RPMI7951 (cell line): ENCODE data around the gene TXNRD2. TPM values are rescaled to one million over a fixed set of nuclear protein-coding genes. Genes with fewer than 3 reads are reported as not detected.

Experiments used
- DNase-seq: peaks from one replicate; pipeline ENCODE4 v3.0.0-alpha.2; 2012; ENCODE audit warnings: low read depth
- total RNA-seq: library from RNA; depleted of rRNA; stranded (reverse); fragments of >200 nt; shearing (Covaris generic); gene quantifications from 2 replicates; pipeline ENCODE4 v1.2.3, GENCODE V29; 2014

TXNRD2 gene
- total RNA-seq, 1 experiment from 2014 or later, result 24.9 TPM

DNA sequence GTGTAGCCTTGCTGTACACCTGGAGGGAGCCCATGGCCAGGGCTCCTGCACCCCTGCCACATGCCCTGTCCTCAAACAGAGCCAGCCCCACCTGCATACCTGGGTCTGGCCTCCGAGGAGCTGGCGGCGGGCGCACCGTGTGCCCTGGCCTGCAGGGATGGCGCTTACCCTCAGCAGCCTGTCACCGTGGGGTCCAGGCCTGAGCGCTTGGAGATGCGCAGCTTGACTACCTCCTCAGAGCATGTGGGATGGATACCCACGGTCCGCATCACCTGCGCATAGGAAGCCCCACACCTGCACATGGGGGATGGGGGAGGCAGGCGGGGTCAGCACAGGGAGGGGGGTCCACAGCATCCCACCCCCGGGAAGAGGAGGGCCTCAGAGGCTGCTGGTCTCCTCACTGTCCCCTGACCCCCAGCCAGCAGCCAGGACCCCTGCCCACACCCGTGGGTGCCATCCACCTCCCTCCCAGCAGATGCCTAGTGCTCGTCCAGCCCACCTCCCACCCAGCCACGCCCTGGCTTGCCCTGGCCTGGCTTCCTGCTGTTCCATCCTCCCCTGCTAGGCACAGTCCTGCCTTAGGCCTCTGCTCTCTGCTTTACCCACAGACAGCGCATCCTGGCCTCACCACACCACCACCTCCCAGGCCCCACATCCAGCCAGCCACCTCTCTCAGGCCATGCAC is 64.5 kb downstream of the TXNRD2 start:
- DNase-seq, result no peak

DNA sequence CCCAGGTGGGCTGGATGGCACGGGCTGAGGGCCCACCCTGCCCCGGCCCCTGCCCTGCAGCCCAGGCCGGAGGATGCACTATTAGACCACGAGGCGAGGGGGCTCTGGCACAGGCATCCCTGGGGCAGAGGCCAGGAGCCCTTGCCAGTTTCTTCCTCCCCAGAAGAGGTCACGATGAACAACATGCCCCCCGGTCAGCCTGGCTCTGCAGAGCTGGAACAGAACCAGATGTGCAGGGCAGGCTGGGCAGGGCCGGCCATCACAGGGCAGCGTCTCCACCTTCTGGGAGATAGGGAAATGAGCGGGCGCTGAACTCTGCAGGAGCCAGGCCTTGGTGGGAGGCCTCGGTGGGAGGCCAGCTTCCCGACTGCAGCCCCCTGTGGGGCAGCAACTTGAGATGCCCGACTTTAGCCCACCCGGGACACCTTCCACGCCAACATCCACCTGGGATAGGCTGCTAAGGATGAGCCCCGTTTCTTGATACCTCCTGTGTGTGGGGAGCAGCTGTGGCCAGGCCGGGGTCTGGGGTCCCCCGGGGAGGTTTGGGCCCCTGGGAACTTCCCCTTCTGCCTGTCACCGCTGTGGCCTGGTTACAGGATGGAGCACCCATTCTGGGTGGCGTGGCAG is 65.2 kb downstream of the TXNRD2 start:
- no peak for DNase-seq

DNA sequence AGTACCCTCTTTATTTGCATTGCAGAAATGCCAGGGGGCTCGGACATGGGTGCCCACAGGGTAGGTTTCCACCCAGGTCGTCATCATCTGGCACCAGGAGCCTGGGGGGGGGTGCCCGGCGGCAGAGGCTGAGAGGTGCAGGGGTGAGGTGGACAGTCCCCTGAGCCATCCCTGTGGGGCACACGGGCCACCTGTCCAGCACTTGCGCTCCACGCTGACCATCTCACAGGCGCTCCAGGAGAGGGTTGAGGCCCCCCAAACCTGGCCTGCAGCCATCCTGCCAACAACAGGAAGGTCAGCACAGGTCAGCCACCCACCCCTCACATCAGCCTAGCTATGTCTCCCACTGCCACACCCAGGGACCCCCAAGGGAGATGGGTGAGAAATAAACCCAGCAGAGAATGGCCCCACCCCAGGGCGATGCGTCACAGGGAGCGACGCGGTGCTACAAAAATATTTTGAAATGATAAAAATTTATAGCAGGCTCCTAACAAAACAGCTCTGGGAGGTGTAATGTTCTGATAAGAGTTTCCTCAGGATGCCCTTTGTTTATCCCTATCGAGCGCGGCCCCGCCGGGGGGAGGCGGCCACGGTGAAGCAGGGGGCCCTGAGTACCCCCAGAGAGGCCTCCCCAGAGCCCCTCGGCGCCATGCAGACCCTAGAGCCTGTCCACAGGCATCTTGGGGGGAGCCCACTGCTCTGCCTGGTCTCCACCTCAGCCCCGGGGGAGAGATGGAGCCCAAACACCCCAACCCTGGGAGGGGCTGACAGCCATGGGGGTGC is 65.9 kb downstream of the TXNRD2 start:
- no peak for DNase-seq

DNA sequence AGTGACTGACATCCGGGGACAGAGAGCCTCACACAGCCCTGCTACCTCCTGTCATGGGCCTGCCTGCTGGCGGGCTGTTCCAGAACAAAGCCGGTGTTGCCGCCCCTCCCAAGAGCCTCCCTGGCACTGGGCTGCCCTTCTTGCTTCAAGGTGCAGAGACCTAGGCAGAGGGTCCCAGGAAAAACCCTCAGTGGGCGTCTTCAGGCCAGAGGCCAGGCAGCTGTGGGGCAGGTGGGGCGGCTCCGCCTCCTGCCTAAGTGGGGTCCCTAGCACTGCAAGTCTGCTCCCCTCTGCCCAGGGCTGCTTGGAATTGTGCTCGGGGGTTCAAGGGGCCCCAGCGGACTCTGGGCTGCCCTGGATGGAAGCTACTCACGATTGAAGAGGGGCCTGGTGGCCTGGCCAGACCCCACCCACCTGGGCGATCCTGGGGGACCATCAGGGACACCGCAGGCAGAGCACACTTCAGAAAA is 66.5 kb downstream of the TXNRD2 start:
- no peak for DNase-seq

DNA sequence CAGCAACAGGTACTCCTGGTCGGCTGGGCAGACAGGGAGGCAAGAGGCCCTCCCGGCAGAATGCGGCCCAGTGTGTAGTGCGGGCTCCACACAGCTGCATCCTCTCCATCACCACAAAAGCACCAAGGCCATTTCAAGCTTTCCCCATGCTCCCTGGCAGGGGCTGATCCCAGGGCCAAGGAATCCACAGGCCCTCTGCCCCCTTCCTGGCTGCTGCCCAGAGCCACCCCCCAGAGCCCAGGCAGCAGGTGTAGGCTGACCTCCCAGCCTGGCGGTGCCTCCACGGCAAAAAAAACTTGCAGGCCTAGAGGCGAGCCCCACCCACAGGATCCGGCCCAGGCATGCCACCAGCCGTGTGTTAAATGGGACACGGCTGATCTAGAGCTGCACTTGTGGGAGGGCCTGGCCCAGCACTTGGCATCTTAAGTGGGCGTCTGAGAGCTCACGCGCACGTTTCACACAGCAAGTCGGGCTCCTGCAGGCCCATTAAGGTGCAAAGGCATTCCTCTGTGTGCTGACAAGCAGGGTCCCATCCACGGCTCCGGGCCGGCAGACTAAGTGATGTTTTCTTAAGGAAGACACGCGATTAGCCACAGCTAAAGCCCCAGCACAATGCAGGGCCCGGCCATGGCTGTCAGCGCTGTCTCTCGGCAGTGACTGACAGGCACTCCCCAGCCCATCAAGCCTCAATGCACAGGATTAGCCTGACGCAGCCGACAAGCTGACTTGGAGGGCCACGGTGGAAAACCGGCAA is 67.1 kb downstream of the TXNRD2 start:
- DNase-seq, result no peak

DNA sequence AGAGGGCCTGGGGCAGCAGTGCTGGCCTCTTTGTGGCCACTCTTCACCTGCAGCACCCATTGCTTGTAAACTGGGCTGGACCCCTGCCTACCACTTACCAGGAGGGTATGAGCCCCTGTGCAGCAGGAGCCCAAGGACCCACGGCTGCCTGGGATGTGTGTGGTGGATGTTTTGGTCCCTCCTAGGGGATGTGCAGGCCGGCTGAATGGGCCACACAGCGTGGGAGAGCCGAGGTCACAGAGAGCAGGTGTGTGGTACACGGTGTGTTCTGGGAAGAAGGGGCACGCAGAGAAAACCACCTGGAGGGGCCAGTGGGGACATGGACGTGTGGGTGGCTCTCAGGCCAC is 67.7 kb downstream of the TXNRD2 start:
- no peak for DNase-seq

DNA sequence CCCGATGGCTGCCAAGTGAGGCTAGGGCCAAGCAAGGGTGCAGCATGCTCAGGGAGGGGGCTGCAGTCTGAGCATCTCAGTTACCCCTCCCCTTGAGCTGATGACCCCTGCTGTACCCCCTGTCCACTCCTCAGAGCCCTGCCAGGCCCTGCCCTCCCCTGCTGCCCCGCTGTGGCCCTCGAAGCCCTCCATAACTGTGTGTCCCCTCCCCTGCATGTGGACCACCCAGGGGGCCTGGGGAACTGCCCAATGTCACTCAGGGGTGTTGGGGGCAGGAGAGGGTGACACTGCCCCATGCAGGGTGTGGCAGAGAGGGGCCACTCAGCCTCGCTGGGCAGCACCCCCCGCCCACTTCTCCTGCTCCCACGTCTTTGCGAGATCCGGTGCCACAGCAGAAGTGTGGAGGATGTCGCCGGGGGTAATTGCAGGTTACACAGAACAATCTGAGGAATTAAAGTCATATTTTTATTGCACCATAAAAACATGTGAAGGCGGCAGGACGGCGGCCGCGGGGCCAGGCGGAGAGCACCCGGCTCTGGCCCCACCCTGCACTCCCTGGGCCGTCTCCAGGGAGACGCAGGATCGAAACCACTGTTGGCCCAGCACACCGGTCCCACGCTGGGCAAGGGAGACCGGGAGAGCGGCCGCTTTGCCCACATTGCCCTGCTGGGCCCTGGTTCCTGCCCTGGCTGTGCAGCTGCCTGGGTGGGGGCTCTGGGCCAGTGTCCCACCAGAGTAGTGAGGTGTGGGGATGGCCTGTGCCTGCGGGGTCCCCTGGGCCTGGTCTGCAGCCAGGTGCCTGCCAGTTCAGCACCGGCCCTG is 68.3 kb downstream of the TXNRD2 start:
- no peak for DNase-seq

DNA sequence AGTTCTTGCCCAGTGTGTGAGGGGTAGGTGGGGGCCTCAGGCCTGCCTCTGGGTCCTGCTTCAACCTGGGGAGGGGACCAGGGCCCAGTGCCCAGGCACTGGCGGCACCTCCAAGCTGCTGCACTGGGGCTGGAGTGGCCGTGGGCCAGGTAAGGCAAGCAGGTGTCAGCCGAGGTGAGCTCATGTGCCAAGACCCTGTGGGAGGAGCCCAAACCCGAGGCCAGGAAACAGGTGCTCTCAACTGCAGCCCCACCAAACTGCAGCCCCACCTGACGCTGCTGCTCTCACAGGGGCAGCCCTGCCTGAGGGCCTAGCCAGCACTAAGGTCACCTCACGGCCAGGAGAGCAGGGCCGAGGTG is 68.9 kb downstream of the TXNRD2 start:
- DNase-seq, result no peak

DNA sequence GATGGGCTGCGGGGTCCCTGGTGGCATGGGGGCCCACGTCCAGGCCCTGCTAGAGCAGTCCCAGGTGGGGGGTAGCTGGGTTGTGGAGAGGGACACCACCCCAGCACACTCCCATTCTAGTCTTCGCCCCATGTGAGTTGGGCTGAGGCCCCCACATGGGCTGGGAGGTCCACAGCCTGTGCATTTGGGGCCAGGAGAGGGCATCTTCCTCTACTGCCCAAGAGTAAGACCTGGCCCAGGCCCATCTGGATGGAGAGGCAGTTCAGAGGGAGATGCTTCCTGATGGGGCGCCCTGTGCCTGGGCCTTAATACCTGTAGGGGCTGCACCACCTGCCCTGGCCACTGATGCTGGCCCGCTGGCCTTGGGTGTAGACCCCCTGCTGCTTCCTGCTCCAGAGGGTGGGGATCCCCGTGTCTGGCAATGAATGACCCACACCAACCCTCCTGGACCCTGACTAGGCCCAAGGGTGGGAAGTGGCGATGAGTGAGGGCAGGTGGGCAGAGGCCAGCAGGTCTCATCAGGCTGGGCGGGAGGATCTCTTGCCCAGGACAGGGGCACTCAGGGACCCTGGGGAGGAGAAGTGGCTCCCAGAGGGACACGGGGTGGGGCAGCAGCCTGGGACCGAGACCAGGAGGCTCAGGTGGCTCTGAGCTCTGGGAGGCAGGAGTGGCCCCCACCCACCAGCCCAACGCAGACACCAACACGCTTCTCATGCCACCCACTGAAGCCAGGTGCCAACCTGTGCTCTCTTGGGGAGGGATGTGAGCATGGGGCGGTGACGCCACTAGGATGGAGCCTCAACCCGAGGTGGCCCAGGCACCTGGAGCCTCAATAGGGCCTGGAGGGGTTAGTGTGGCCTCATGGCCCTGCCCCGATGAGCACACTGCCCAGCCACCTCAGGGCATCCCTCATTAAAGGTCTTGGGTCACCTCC is 69.5 kb downstream of the TXNRD2 start:
- DNase-seq, result no peak

DNA sequence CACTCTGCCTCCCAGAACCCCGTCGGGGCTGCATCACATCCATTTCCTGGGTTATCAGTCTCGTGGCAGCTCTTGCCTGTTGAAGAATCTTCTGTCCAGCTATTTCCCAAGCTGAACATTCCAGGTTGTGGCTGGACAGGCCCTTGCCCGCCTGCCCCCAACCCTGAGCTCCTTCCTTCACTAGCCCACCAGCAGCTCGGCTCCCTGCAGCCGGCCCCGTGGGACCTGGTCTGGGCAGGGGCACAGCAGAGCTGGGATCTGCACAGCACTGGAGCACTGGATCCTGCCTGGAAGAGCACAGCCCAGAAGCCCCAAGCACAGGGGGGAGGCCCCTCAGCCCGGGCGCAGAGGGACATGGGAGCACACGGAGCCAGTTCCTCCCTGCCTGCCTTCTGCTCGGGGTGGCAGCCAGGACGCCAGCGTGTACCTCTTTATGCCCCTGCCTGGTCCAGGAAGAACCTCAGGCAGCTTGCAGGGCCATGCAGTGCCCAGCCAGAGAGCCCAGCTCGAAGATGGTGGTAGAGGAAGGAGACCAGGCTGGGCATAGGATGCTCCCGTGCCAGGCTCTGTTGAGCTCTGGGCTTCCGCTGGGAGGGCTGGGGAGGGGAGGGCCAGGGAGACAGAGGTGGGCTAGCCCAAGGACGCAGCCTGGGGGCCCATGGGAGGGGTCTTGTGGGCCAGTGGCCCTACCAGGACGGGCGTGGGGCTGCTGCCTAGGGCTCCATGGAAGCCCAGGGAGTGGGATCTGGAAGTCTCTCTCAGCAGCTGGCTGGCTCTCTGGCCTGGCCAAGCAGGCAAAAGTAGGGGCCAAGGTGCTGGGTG is 70.4 kb downstream of the TXNRD2 start:
- DNase-seq, result no peak

DNA sequence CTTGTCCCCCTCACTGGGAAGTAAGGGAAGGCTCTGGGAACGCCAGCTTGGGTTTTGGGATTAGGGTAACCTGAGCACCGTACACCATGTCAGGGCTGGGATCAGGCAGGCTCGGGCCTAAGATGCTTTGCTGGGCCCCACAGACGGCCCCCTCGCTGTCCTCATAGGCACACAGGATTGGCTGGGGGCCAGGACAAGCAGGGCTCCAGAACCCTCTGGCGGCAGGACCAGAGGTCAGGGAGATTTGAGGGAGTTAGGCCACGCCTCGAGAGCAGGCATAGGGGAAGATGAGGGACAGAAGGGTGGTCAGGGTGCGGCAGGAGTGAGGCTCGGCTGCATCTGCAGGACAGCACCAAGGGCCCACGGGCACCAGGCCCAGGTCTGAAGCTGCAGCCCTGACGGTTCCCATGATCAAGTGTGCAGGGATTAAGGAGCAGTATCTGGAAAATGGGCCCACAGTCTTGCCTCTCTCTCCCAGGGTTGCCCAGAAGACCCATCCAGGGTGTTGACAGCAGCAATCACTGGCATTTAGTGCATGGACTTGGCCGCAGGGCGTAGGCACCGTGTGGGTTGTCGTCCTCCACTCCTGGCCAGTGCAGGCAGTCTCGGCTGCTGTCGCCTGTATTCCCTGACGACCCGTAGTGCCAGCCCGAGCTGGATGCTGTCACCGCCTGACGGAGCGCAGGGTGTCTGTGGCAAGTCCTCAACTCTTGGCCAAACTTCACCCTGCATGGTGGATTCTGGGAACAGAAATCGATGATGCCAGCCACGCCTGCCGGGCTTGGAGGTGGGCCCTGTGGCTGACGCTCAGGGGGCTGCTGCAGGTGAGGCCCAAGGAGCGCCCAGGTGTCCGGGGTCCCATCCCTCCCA is 71.2 kb downstream of the TXNRD2 start:
- DNase-seq, result no peak

DNA sequence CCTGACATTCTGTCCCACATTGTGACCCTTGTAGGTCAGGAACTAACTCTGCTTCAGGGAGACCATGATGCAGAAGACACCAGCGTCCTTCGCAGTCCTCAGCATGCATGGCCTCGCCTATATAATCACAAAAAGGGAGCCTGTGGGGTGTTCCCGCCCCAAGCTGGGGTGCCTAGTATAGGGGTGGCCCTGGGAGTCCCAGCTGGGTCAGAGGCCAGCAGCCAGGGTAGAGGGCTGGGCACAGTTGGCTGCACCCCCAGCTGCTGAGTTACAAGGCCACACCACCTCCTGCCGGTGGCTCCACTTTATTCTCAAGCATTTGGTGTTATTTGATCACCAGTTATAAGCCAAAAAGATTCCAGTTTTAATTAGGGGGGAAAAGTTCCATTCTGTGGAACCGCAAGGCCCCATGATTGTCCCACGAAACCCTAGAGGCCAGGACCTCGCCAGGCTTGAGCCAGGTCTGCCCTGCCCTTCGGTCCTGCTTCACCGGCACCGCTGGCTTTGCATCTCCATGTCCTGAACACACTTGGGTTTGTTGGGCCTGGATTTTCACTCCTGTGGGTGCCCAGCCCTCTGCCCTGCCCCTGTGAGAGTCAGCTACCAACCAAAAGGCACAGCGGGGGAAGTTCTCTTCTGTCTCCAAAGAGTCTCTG is 72.0 kb downstream of the TXNRD2 start:
- no peak for DNase-seq

DNA sequence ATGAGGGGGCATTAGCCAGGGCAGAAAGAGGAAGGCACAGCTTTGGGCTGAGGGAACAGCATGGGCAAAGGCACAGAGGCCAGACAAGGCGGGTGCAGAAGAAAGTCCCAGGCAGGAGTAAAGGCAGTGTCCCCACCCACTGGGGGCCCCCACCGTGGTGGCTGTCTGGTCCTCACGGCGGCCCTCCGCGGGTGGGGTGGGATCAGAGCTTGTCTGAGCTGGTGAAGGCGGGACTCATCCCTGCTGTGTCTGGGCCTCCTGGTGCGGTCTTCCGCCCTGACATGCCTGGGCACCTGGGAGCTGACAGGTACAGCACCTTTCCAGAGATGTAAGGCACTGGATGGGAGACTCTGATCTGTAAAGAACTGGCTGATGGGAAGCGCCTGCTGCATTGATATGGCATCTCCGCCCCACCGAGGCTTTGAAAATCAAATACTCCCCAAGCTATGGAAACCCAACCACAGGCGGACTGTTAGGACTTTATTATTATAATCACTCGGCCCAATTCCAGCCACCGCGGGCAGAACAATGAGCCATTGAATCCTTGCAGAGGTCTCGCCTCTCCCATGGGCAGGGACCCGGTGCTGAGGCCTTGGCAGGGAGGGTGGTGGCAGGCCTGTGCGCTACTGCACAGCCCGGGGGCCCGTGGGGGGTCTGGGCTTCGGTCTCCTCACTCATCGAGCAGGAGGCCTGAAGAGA is 72.7 kb downstream of the TXNRD2 start:
- DNase-seq, result peak; percentile 30

DNA sequence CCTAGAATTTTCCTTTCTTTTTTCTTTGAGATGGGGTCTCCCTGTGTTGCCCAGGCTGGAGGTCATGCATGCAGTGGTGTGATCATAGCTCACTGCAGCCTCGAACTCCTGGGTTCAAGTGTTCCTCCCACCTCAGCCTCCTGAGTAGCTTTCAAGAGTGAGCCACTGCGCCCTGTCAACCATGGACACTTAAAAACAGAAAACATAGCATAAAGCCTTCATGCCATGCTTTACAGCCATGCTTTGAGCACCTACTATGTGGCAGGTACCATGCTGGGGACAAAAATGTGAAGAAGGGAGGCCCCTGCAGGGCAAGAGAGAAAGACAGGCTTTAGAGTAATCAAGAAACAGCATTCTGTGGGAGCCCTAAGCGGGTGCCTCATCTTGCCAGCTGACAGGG is 73.3 kb downstream of the TXNRD2 start:
- DNase-seq, result no peak

DNA sequence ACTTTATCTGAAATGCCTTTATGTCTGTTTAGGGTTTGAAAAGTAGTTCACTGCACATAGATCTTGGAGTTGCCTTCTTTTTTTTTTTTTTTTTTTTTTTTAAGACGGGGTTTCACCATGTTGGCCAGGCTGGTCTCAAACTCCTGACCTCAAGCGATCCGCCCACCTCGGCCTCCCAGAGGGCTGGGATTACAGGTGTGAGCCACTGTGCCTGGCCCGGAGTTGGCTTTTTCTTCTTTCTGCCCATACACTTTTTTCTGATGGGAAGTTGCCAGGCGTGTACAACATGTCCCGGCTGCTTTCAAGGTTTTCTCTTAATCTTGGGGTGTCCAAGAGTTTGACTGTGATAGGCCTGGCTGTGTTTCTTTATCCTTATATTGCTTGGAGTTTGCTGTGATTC is 74.0 kb downstream of the TXNRD2 start:
- no peak for DNase-seq

DNA sequence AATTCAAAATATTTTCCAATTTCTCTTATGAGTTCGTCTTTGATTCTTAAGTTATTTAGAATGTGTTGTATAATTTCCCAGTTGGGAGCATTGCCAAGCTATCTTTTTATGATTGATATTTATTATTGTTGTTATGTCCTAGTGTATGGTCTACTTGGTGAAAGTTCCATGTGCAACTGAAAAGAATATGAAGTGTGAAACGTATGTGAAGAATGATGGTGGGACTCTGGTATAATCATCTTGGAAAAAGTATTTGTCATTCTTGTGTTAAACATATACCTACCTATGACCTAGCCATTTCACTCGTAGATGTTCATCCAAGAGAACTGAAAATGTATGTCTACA is 75.0 kb downstream of the TXNRD2 start:
- DNase-seq, result no peak

DNA sequence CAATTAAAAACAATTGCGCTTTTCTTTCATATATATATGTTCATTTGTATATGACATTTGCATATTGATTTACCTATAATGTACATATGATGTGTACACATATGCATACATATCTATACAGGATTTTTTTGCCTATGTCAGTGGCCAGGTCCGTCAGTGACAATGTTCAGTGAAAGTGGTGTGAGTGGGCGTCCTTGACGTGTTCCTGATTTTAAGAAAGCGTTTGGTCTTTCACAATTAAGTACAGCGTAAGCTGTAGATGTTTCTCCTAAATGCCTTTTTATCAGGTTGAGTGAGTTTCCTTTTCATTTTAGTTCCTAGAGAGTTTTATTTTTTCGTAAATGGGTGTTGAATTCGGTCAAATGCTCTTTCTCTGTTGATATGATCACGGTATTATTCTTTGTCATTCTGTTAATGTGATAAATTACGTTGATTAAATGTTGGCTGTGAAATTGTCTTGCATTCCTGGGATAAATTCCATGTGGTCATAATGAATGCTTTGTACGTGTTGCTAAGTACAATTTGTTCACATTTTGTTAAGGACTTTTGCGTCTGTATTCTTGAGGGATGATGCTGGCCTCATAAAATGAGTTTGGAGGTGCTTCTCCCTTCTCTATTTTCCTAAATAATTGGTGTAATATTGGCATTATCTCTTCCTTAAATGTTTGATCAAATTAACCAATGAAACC is 76.3 kb downstream of the TXNRD2 start:
- no peak for DNase-seq
